Measurements from ENCODE around the gene IL2RA. TPM values are rescaled to one million over a fixed set of nuclear protein-coding genes. Genes with fewer than 3 reads are reported as not detected.

Gene IL2RA
- total RNA-seq, 1 donor from 2014 or later, result not detected

GRCh38 chr10:6091630-6092029 is 29.5 kb upstream of the IL2RA start:
- no peak for TF ChIP-seq CTCF (conservative IDR thresholded peaks at IDR 0.05; ENCODE audit: low read depth, low read length)
- DNase-seq (ENCODE audit: low read depth), result no peak
- no peak overlapping the region for H3K4me3 ChIP-seq (ENCODE audit: low read depth, low read length)

GRCh38 chr10:6089334-6090219 is 27.4 kb upstream of the IL2RA start:
- no peak for DNase-seq (ENCODE audit: low read depth)
- H3K4me3 ChIP-seq (ENCODE audit: low read depth, low read length), result peak overlapping the region; percentile 92
- TF ChIP-seq CTCF (conservative IDR thresholded peaks at IDR 0.05; ENCODE audit: low read depth, low read length), result no peak

GRCh38 chr10:6088721-6089333 is 26.7 kb upstream of the IL2RA start, which contains the start of gene RBM17:
Gene RBM17 (plus strand): TSS chr10:6089034. CDS start chr10:6097066, 8,032 bp downstream.
- peak; percentile 43 for DNase-seq (ENCODE audit: low read depth)
- H3K4me3 ChIP-seq (ENCODE audit: low read depth, low read length), result peak within 1 kb of the TSS; percentile 92
- TF ChIP-seq CTCF (conservative IDR thresholded peaks at IDR 0.05; ENCODE audit: low read depth, low read length), result peak; percentile 100

GRCh38 chr10:6086375-6087233 is 24.4 kb upstream of the IL2RA start:
- no peak overlapping the region for H3K4me3 ChIP-seq (ENCODE audit: low read depth, low read length)
- peak; percentile 56 for DNase-seq (ENCODE audit: low read depth)
- peak; percentile 89 for TF ChIP-seq CTCF (conservative IDR thresholded peaks at IDR 0.05; ENCODE audit: low read depth, low read length)

GRCh38 chr10:6083523-6084475 is 21.6 kb upstream of the IL2RA start:
- no peak for DNase-seq (ENCODE audit: low read depth)
- TF ChIP-seq CTCF (conservative IDR thresholded peaks at IDR 0.05; ENCODE audit: low read depth, low read length), result no peak
- no peak overlapping the region for H3K4me3 ChIP-seq (ENCODE audit: low read depth, low read length)

All from epithelial cell of proximal tubule (primary cell).